K562 (cell line): Measurements from ENCODE around the gene MAD1L1. TPM values are rescaled to one million over a fixed set of nuclear protein-coding genes. Genes with fewer than 3 reads are reported as not detected.

Experiments used
- CBX5 ChIP-seq: IDR thresholded peaks from 2 replicates; pipeline ENCODE4 v1.6.1; 2014; ENCODE audit warnings: low read depth, borderline replicate concordance
- CREB1 ChIP-seq, 2 experiments: sonication (generic) in 1 of 2; formaldehyde crosslinking in 1 of 2; IDR thresholded peaks; 2 replicates each; pipeline versions ENCODE4 v1.6.1 to v1.8.0; 2012 to 2022; ENCODE audit warnings: inconsistent platforms in 1 of 2, mild to moderate bottlenecking in 1 of 2, missing genetic modification reagents in 1 of 2, moderate library complexity in 1 of 2
- FOXO4 ChIP-seq: fragments of 450-650 bp; formaldehyde crosslinking; IDR thresholded peaks from 2 replicates; pipeline ENCODE4 v1.4.0; 2020; ENCODE audit warnings: mild to moderate bottlenecking, moderate library complexity
- HNRNPLL ChIP-seq: fragments of 200-400 bp; formaldehyde crosslinking; IDR thresholded peaks from 2 replicates; pipeline ENCODE4 v1.6.1; 2017; ENCODE audit warnings: low read length, low read depth, mild to moderate bottlenecking; ENCODE audit not compliant: poor library complexity, severe bottlenecking
- HNRNPUL1 ChIP-seq: fragments of 200-400 bp; formaldehyde crosslinking; IDR thresholded peaks from 2 replicates; pipeline ENCODE4 v1.6.1; 2017; ENCODE audit warnings: low read length
- NEUROD1 ChIP-seq: fragments of 150-350 bp; IDR thresholded peaks from 2 replicates; pipeline ENCODE4 v1.6.1; 2014; ENCODE audit warnings: borderline replicate concordance, low read length, low read depth; ENCODE audit not compliant: partially characterized antibody
- RAD21 ChIP-seq, 2 experiments: fragments of 250-450 bp in 1 of 2; fragments of 450-650 bp in 1 of 2; sonication (Bioruptor Pico) in 1 of 2; formaldehyde crosslinking in 1 of 2; IDR thresholded peaks in 1 of 2; conservative IDR thresholded peaks in 1 of 2; 2 replicates each; pipeline versions ENCODE4 v1.4.0 to v1.8.0; 2020 to 2022; ENCODE audit warnings: mild to moderate bottlenecking in 2 of 2, moderate library complexity in 1 of 2
- SMAD1 ChIP-seq: fragments of 150-350 bp; IDR thresholded peaks from 2 replicates; pipeline ENCODE4 v1.6.1; 2014; ENCODE audit warnings: low read length, low read depth; ENCODE audit not compliant: partially characterized antibody
- USF1 ChIP-seq: sonication (generic); formaldehyde crosslinking; IDR thresholded peaks from 2 replicates; pipeline ENCODE4 v1.9.0; 2022; ENCODE audit warnings: mild to moderate bottlenecking, missing genetic modification reagents
- ZNF232 ChIP-seq: sonication (generic); formaldehyde crosslinking; IDR thresholded peaks from 2 replicates; pipeline ENCODE4 v1.8.0; 2022; ENCODE audit warnings: mild to moderate bottlenecking, missing genetic modification reagents
- ZNF639 ChIP-seq, 2 experiments: fragments of 200-800 bp in 1 of 2; sonication (Bioruptor generic) in 1 of 2; sonication (generic) in 1 of 2; formaldehyde crosslinking in 1 of 2; IDR thresholded peaks in 1 of 2; conservative IDR thresholded peaks in 1 of 2; 2 replicates each; pipeline versions ENCODE4 v1.5.0 to v1.6.1; 2016 to 2020; ENCODE audit warnings: missing compliant biosample characterization in 1 of 2, missing genetic modification characterization in 1 of 2, missing genetic modification reagents in 1 of 2
- polyA plus RNA-seq, 8 experiments: library from polyadenylated mRNA; depleted of rRNA in 4 of 8; stranded (reverse) in 5 of 8; unstranded in 3 of 8; fragments of >200 nt; fragmentation: Nextera tagmentation in 2 of 8; fragmentation: Illumina TruSeq in 1 of 8; extraction: Ambion mirVana in 2 of 8; extraction: Trizol in 1 of 8; gene quantifications; 2 replicates each; pipeline versions ENCODE4 v1.2.1 to v1.2.3, GENCODE V29; 2011 to 2014; ENCODE audit warnings: inconsistent platforms in 1 of 8, missing spikeins in 1 of 8
- total RNA-seq, 7 experiments: library from RNA; depleted of rRNA in 6 of 7; stranded (reverse); fragments of >200 nt in 6 of 7; fragmentation: Illumina TruSeq in 2 of 7; extraction: Trizol in 2 of 7; gene quantifications; 2 replicates each; pipeline versions ENCODE4 v1.2.1 to v1.2.3, GENCODE V29; 2011 to 2021; ENCODE audit warnings: low replicate concordance in 1 of 7

Gene MAD1L1
- total and polyA plus RNA-seq, 9 of the 15 experiments (the other 6 are each of a cell fraction or from before 2014, with no cell fraction given), result 1.7 to 89.7 (median 18.0) TPM

- TF ChIP-seq FOXO4 (no peak), RAD21 (CRISPR knock-in tag; conservative IDR thresholded peaks at IDR 0.05 in 1 of 2, IDR thresholded peaks at IDR 0.05 in 1 of 2) (peak; percentile 1 to 10; a peak in 1 of 4 replicates), ZNF232 (peak; percentile 78; the same call in 1 of the 2 replicates), USF1 (CRISPR knock-in tag) (0 out of 2 replicates have a peak, but pooled peaks have one; percentile 70), HNRNPLL (no peak), HNRNPUL1 (no peak), CBX5 (no peak), ZNF639 (CRISPR knock-in tag; conservative IDR thresholded peaks at IDR 0.05 in 1 of 2, IDR thresholded peaks at IDR 0.05 in 1 of 2) (peak in 1 of 2 experiments; percentile 88; a peak in 2 of 4 replicates), SMAD1 (peak; percentile 80), NEUROD1 (peak; percentile 81), CREB1 (IDR thresholded peaks at IDR 0.05) (peak; percentile 76), CREB1 (CRISPR knock-in tag; IDR thresholded peaks at IDR 0.05) (no peak; the same call in 1 of the 2 replicates)
Observed at GRCh38 chr7:1856161-1856887, 376.4 kb downstream of the MAD1L1 start (continued).
